GM23338 (cell line): ENCODE measurements around the gene PDCD1. TPM values are rescaled to one million over a fixed set of nuclear protein-coding genes. Genes with fewer than 3 reads are reported as not detected.

Experiments used
- ATAC-seq: fragments of 200-7000 bp; cut with Tn5 transposase; 3 replicates; pipeline ENCODE4 v1.9.1; 2020
- DNase-seq: peaks from one replicate; pipeline ENCODE4 v3.0.0-alpha.2; 2015; ENCODE audit warnings: low spot score
- H2AFZ ChIP-seq: fragments of 200-600 bp; sonication (generic); 2 replicates; pipeline ENCODE4 v1.8.0; 2016; ENCODE audit warnings: antibody characterized with exemption, mild to moderate bottlenecking, moderate library complexity
- H3F3A ChIP-seq: fragments of 200-600 bp; sonication (generic); replicated peaks from 2 replicates; pipeline ENCODE4 v1.8.0; 2017; ENCODE audit warnings: antibody characterized with exemption, mixed run types, low read depth
- H3K27ac ChIP-seq: fragments of 200-600 bp; sonication (generic); 2 replicates; pipeline ENCODE4 v1.6.1; 2016; ENCODE audit warnings: low read depth
- H3K27me3 ChIP-seq: fragments of 200-600 bp; sonication (generic); 2 replicates; pipeline ENCODE4 v1.8.0; 2016; ENCODE audit warnings: mild to moderate bottlenecking, mixed run types, moderate library complexity; ENCODE audit not compliant: insufficient read depth
- H3K36me3 ChIP-seq: fragments of 200-600 bp; sonication (generic); 2 replicates; pipeline ENCODE4 v1.8.0; 2016; ENCODE audit warnings: mild to moderate bottlenecking; ENCODE audit not compliant: insufficient read depth
- H3K4me1 ChIP-seq: fragments of 200-600 bp; sonication (generic); 2 replicates; pipeline ENCODE4 v1.8.0; 2016; ENCODE audit warnings: mild to moderate bottlenecking, moderate library complexity; ENCODE audit not compliant: insufficient read depth
- H3K4me2 ChIP-seq: fragments of 200-600 bp; sonication (generic); 2 replicates; pipeline ENCODE4 v1.7.1; 2017; ENCODE audit warnings: mixed run types
- H3K4me3 ChIP-seq: fragments of 200-600 bp; sonication (generic); 2 replicates; pipeline ENCODE4 v1.6.1; 2016; ENCODE audit warnings: mixed run types
- H3K79me2 ChIP-seq: fragments of 200-600 bp; sonication (generic); replicated peaks from 2 replicates; pipeline ENCODE4 v1.8.0; 2017; ENCODE audit warnings: mild to moderate bottlenecking; ENCODE audit not compliant: insufficient read depth
- H3K9me2 ChIP-seq: fragments of 200-600 bp; sonication (generic); 2 replicates; pipeline ENCODE4 v1.8.0; 2017; ENCODE audit not compliant: insufficient read depth
- H4K20me1 ChIP-seq: fragments of 200-600 bp; sonication (generic); replicated peaks from 2 replicates; pipeline ENCODE4 v1.8.0; 2017; ENCODE audit warnings: mild to moderate bottlenecking; ENCODE audit not compliant: insufficient read depth
- H3K27ac Mint-ChIP-seq: 2 replicates; pipeline ENCODE4 v1.8.0; 2020; ENCODE audit warnings: inconsistent platforms, mild to moderate bottlenecking, moderate library complexity, mixed read lengths
- H3K27me3 Mint-ChIP-seq: 3 replicates; pipeline ENCODE4 v1.8.0; 2022; ENCODE audit warnings: low read depth, mild to moderate bottlenecking, moderate library complexity, mixed read lengths, inconsistent platforms; ENCODE audit not compliant: insufficient read depth, poor library complexity
- H3K36me3 Mint-ChIP-seq: 3 replicates; pipeline ENCODE4 v1.8.0; 2021; ENCODE audit warnings: low read depth, mild to moderate bottlenecking, inconsistent platforms, moderate library complexity, mixed read lengths
- H3K4me1 Mint-ChIP-seq: 3 replicates; pipeline ENCODE4 v1.8.0; 2020; ENCODE audit warnings: mild to moderate bottlenecking, inconsistent platforms, mixed read lengths
- H3K4me3 Mint-ChIP-seq: 3 replicates; pipeline ENCODE4 v1.8.0; 2021; ENCODE audit warnings: moderate library complexity, mild to moderate bottlenecking, inconsistent platforms, mixed read lengths
- H3K9me3 Mint-ChIP-seq: 3 replicates; pipeline ENCODE4 v1.8.0; 2020; ENCODE audit warnings: moderate library complexity, mild to moderate bottlenecking, inconsistent platforms, mixed read lengths
- CREB1 ChIP-seq: fragments of 250-450 bp; sonication (Bioruptor Pico); IDR thresholded peaks from 2 replicates; pipeline ENCODE4 v1.5.0; 2020; ENCODE audit warnings: low read depth, mild to moderate bottlenecking, moderate library complexity
- EZH2phosphoT487 ChIP-seq: fragments of 200-600 bp; sonication (generic); IDR thresholded peaks from one replicate; pipeline ENCODE4 v1.8.1; 2018; ENCODE audit warnings: antibody characterized with exemption; ENCODE audit not compliant: unreplicated experiment
- POLR2AphosphoS5 ChIP-seq: IDR thresholded peaks from 2 replicates; pipeline ENCODE4 v1.6.1; 2016; ENCODE audit warnings: antibody characterized with exemption, low read depth
- STAT1 ChIP-seq: IDR thresholded peaks from one replicate; pipeline ENCODE4 v1.6.1; 2016; ENCODE audit warnings: antibody characterized with exemption; ENCODE audit not compliant: unreplicated experiment
- ZNF114 ChIP-seq: fragments of 250-450 bp; sonication (Bioruptor Pico); IDR thresholded peaks from 2 replicates; pipeline ENCODE4 v1.5.0; 2020; ENCODE audit warnings: mild to moderate bottlenecking, moderate library complexity
- polyA plus RNA-seq: library from polyadenylated mRNA; unstranded; fragments of >200 nt; fragmentation: Nextera tagmentation; extraction: Ambion mirVana; gene quantifications from 2 replicates; pipeline ENCODE4 v1.2.1, GENCODE V29; 2016
- total RNA-seq: library from RNA; depleted of rRNA; stranded (reverse); fragments of >200 nt; shearing (Covaris generic); gene quantifications from 2 replicates; pipeline ENCODE4 v1.2.3, GENCODE V29; 2014
- TF ChIP-seq, protein P1 (sequence below): IDR thresholded peaks from one replicate; pipeline ENCODE4 v1.6.1; 2018; ENCODE audit warnings: antibody characterized with exemption; ENCODE audit not compliant: unreplicated experiment
- TF ChIP-seq, protein P2 (sequence below): fragments of 250-450 bp; sonication (Bioruptor Pico); IDR thresholded peaks from 2 replicates; pipeline ENCODE4 v1.5.0; 2020; ENCODE audit warnings: mild to moderate bottlenecking, moderate library complexity

Gene PDCD1
- total and polyA plus RNA-seq, 2 experiments from 2014 or later, result 0.34 to 0.38 TPM

DNA sequence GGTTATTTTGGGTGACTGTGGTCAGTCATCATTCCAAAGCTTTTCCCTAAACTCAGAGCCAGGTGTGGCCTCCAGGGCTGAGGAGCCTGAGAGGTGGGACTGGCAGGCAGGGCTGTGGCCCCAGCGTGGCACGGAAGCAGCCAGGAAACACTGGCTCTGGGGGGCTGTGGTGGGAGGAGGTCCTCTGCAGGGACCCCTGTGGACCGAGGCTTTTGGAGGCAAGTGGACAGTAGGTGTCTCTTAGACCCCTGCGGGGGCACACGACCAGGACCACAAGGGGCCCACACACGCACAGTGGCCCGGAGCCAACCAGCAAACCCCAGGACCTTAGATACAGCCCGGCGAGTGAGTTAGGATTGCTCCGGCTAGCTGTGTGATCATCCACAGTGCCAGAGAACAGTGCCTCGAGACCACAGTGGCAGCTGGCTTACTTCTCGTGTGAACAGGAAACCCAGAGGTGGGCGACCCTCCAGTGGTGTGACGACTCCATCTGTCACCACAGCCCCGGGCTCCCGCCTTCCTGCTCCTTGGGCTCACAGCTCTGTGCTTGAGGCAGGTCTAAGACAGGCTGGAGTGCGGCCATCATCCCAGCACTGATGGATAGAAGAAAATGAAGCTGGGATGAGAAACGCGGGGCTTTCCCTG, 9.2 kb upstream of the PDCD1 start:
- Histone ChIP-seq H4K20me1 (no peaks in the 10 kb centered on the region), H3F3A (peaks cover 9% of the 10 kb centered on the region; the same call in 1 of the 2 replicates), H3K4me1 (no peaks in the 10 kb centered on the region), H3K4me2 (no peak overlapping the region), H3K27me3 (no peaks in the 10 kb centered on the region), H3K79me2 (no peaks in the 10 kb centered on the region), H2AFZ (no peak overlapping the region), H3K36me3 (no peaks in the 10 kb centered on the region), H3K27ac (no peak overlapping the region), H3K9me2 (no peaks in the 10 kb centered on the region), H3K4me3 (no peak overlapping the region)
- Mint-ChIP-seq H3K4me1 (peaks cover 23% of the 10 kb centered on the region), H3K4me3 (no peak overlapping the region), H3K27ac (no peak overlapping the region), H3K36me3 (no peaks in the 10 kb centered on the region; the same call in 2 of the 3 replicates), H3K27me3 (peaks cover 19% of the 10 kb centered on the region), H3K9me3 (peaks cover 5% of the 10 kb centered on the region; the same call in 2 of the 3 replicates)
- ATAC-seq (no peak), DNase-seq (no peak)
- TF ChIP-seq ZNF114, result no peak
- TF ChIP-seq, protein P1, sequence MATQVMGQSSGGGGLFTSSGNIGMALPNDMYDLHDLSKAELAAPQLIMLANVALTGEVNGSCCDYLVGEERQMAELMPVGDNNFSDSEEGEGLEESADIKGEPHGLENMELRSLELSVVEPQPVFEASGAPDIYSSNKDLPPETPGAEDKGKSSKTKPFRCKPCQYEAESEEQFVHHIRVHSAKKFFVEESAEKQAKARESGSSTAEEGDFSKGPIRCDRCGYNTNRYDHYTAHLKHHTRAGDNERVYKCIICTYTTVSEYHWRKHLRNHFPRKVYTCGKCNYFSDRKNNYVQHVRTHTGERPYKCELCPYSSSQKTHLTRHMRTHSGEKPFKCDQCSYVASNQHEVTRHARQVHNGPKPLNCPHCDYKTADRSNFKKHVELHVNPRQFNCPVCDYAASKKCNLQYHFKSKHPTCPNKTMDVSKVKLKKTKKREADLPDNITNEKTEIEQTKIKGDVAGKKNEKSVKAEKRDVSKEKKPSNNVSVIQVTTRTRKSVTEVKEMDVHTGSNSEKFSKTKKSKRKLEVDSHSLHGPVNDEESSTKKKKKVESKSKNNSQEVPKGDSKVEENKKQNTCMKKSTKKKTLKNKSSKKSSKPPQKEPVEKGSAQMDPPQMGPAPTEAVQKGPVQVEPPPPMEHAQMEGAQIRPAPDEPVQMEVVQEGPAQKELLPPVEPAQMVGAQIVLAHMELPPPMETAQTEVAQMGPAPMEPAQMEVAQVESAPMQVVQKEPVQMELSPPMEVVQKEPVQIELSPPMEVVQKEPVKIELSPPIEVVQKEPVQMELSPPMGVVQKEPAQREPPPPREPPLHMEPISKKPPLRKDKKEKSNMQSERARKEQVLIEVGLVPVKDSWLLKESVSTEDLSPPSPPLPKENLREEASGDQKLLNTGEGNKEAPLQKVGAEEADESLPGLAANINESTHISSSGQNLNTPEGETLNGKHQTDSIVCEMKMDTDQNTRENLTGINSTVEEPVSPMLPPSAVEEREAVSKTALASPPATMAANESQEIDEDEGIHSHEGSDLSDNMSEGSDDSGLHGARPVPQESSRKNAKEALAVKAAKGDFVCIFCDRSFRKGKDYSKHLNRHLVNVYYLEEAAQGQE, result no peak
- TF ChIP-seq EZH2phosphoT487, result no peak
- no peak for TF ChIP-seq CREB1 (CRISPR knock-in tag)
- no peak for TF ChIP-seq STAT1
- TF ChIP-seq, protein P2, sequence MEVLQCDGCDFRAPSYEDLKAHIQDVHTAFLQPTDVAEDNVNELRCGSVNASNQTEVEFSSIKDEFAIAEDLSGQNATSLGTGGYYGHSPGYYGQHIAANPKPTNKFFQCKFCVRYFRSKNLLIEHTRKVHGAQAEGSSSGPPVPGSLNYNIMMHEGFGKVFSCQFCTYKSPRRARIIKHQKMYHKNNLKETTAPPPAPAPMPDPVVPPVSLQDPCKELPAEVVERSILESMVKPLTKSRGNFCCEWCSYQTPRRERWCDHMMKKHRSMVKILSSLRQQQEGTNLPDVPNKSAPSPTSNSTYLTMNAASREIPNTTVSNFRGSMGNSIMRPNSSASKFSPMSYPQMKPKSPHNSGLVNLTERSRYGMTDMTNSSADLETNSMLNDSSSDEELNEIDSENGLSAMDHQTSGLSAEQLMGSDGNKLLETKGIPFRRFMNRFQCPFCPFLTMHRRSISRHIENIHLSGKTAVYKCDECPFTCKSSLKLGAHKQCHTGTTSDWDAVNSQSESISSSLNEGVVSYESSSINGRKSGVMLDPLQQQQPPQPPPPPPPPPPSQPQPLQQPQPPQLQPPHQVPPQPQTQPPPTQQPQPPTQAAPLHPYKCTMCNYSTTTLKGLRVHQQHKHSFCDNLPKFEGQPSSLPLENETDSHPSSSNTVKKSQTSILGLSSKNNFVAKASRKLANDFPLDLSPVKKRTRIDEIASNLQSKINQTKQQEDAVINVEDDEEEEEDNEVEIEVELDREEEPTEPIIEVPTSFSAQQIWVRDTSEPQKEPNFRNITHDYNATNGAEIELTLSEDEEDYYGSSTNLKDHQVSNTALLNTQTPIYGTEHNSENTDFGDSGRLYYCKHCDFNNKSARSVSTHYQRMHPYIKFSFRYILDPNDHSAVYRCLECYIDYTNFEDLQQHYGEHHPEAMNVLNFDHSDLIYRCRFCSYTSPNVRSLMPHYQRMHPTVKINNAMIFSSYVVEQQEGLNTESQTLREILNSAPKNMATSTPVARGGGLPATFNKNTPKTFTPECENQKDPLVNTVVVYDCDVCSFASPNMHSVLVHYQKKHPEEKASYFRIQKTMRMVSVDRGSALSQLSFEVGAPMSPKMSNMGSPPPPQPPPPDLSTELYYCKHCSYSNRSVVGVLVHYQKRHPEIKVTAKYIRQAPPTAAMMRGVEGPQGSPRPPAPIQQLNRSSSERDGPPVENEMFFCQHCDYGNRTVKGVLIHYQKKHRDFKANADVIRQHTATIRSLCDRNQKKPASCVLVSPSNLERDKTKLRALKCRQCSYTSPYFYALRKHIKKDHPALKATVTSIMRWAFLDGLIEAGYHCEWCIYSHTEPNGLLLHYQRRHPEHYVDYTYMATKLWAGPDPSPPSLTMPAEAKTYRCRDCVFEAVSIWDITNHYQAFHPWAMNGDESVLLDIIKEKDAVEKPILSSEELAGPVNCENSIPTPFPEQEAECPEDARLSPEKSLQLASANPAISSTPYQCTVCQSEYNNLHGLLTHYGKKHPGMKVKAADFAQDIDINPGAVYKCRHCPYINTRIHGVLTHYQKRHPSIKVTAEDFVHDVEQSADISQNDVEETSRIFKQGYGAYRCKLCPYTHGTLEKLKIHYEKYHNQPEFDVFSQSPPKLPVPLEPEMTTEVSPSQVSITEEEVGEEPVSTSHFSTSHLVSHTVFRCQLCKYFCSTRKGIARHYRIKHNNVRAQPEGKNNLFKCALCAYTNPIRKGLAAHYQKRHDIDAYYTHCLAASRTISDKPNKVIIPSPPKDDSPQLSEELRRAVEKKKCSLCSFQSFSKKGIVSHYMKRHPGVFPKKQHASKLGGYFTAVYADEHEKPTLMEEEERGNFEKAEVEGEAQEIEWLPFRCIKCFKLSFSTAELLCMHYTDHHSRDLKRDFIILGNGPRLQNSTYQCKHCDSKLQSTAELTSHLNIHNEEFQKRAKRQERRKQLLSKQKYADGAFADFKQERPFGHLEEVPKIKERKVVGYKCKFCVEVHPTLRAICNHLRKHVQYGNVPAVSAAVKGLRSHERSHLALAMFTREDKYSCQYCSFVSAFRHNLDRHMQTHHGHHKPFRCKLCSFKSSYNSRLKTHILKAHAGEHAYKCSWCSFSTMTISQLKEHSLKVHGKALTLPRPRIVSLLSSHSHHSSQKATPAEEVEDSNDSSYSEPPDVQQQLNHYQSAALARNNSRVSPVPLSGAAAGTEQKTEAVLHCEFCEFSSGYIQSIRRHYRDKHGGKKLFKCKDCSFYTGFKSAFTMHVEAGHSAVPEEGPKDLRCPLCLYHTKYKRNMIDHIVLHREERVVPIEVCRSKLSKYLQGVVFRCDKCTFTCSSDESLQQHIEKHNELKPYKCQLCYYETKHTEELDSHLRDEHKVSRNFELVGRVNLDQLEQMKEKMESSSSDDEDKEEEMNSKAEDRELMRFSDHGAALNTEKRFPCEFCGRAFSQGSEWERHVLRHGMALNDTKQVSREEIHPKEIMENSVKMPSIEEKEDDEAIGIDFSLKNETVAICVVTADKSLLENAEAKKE (CRISPR knock-in tag), result no peak
- TF ChIP-seq POLR2AphosphoS5, result no peak
